Prostate gland (tissue), 2 donors: ENCODE measurements around the gene PCNT. TPM values are rescaled to one million over a fixed set of nuclear protein-coding genes. Genes with fewer than 3 reads are reported as not detected.
"Not testable (repeated sequence)": the region's sequence is repeated elsewhere in the genome, so short reads cannot be mapped to it uniquely, and the experiment has no call there.

Experiments used
- DNase-seq: peaks from one replicate; pipeline ENCODE4 v3.0.0-alpha.2; 2019; ENCODE audit warnings: low spot score
- H3K27ac ChIP-seq, 2 donors: fragments of 200-600 bp; sonication (generic); 2 replicates each; pipeline ENCODE4 v1.5.1; 2017 to 2019
- H3K27me3 ChIP-seq: fragments of 200-600 bp; sonication (generic); replicated peaks from 2 replicates; pipeline ENCODE4 v1.5.1; 2019; ENCODE audit not compliant: insufficient read depth
- H3K36me3 ChIP-seq, 2 donors: fragments of 200-600 bp; sonication (generic); 1 replicate in 1 of 2; 2 replicates in 1 of 2; pipeline versions ENCODE4 v1.5.1 to v1.8.1; 2017 to 2019
- H3K4me1 ChIP-seq: fragments of 200-600 bp; sonication (generic); replicated peaks from 2 replicates; pipeline ENCODE4 v1.5.1; 2019
- H3K4me3 ChIP-seq, 2 donors: fragments of 200-600 bp; sonication (generic); 2 replicates each; pipeline ENCODE4 v1.5.1; 2017 to 2019
- H3K9me3 ChIP-seq: fragments of 200-600 bp; sonication (generic); 2 replicates; pipeline ENCODE4 v1.5.1; 2017
- CTCF ChIP-seq, 4 experiments: fragments of 200-600 bp in 2 of 4; fragments of 450-650 bp in 2 of 4; sonication (generic) in 2 of 4; IDR thresholded peaks; 1 replicate in 3 of 4; 2 replicates in 1 of 4; pipeline ENCODE4 v1.5.1; 2016 to 2019; ENCODE audit warnings: antibody characterized with exemption in 4 of 4, mild to moderate bottlenecking in 2 of 4, moderate library complexity in 2 of 4
- POLR2A ChIP-seq: fragments of 450-650 bp; IDR thresholded peaks from one replicate; pipeline ENCODE4 v1.6.1; 2016; ENCODE audit warnings: antibody characterized with exemption, mild to moderate bottlenecking
- POLR2AphosphoS5 ChIP-seq: sonication (generic); formaldehyde crosslinking; IDR thresholded peaks from one replicate; pipeline ENCODE4 v1.6.1; 2017; ENCODE audit warnings: antibody characterized with exemption
- WGBS: methylation state at CpG from one replicate; pipeline ENCODE4 v1.1.5; 2018; 5-methylcytosine and 5-hydroxymethylcytosine counted together
- intact Hi-C: fragments of 100-400 bp; cut with DNase I; formaldehyde crosslinking; loops from one replicate; pipeline ENCODE4 v1.14.2; 2022
- total RNA-seq, 2 donors: library from RNA; depleted of rRNA; stranded (reverse); fragments of >200 nt; gene quantifications; one replicate each; pipeline ENCODE4 v1.1.0, GENCODE V29; 2016

The PCNT gene
- total RNA-seq, 2 donors from 2014 or later = 33.8 to 70.9 TPM

- no peak overlapping the region for H3K27ac ChIP-seq
- no peaks in the 10 kb centered on the region for H3K9me3 ChIP-seq
- TF ChIP-seq POLR2AphosphoS5 (no peak), POLR2A (no peak), CTCF (IDR thresholded peaks at IDR 0.05) (no peak)
- DNase-seq = no peak
- H3K27me3 ChIP-seq = no peaks in the 10 kb centered on the region
- H3K4me1 ChIP-seq = no peaks in the 10 kb centered on the region
- 100% methylated on average over 2 of the region's 2 CpGs for WGBS
- no peak overlapping the region for H3K4me3 ChIP-seq
- no peaks in the 10 kb centered on the region for H3K36me3 ChIP-seq
- intact Hi-C loops = no loop called here
These were observed 15.5 kb upstream of the PCNT start for GRCh38 chr21:46308431-46308830.

GRCh38 chr21:46310260-46310659 lies 13.7 kb upstream of the PCNT start:
- H3K4me1 ChIP-seq, DNase-seq, H3K27ac ChIP-seq, H3K4me3 ChIP-seq, H3K9me3 ChIP-seq, H3K36me3 ChIP-seq, H3K27me3 ChIP-seq, intact Hi-C loops: not testable (repeated sequence)
- 93% methylated on average over 8 of the region's 8 CpGs for WGBS

GRCh38 chr21:46311568-46311967 lies 12.4 kb upstream of the PCNT start:
- H3K36me3 ChIP-seq = no peaks in the 10 kb centered on the region
- intact Hi-C loops = no loop called here
- TF ChIP-seq POLR2A (no peak), POLR2AphosphoS5 (no peak), CTCF (IDR thresholded peaks at IDR 0.05) (no peak)
- no peak for DNase-seq
- H3K9me3 ChIP-seq = no peaks in the 10 kb centered on the region
- no peak overlapping the region for H3K4me3 ChIP-seq
- no peaks in the 10 kb centered on the region for H3K27me3 ChIP-seq
- H3K4me1 ChIP-seq = no peaks in the 10 kb centered on the region
- H3K27ac ChIP-seq = no peak overlapping the region

GRCh38 chr21:46312949-46313348 lies 11.0 kb upstream of the PCNT start:
- WGBS = 75% methylated on average over 5 of the region's 5 CpGs
- no peak for DNase-seq
- TF ChIP-seq POLR2AphosphoS5 (no peak), CTCF (IDR thresholded peaks at IDR 0.05) (no peak), POLR2A (no peak)

GRCh38 chr21:46314441-46315020 lies 9.4 kb upstream of the PCNT start:
- Histone ChIP-seq H3K9me3 (no peaks in the 10 kb centered on the region), H3K36me3 (no peaks in the 10 kb centered on the region), H3K4me1 (no peaks in the 10 kb centered on the region), H3K27ac (no peak overlapping the region), H3K4me3 (no peak overlapping the region), H3K27me3 (no peaks in the 10 kb centered on the region)
- TF ChIP-seq POLR2A (no peak), POLR2AphosphoS5 (no peak), CTCF (IDR thresholded peaks at IDR 0.05) (no peak)
- 94% methylated on average over 16 of the region's 22 CpGs for WGBS
- no peak for DNase-seq
- intact Hi-C loops = no loop called here

More at GRCh38 chr21:46312949-46313348, 11.0 kb upstream of the PCNT start:
- Histone ChIP-seq H3K36me3 (no peaks in the 10 kb centered on the region), H3K27me3 (no peaks in the 10 kb centered on the region), H3K27ac (no peak overlapping the region), H3K4me1 (no peaks in the 10 kb centered on the region), H3K4me3 (no peak overlapping the region), H3K9me3 (no peaks in the 10 kb centered on the region)
- intact Hi-C loops = no loop called here
